Esophagus muscularis mucosa (tissue), 3 donors: ENCODE data around the gene VILL.

Source experiments
- POLR2A ChIP-seq: fragments of 450-650 bp; IDR thresholded peaks from one replicate; pipeline ENCODE4 v1.6.1; 2017; ENCODE audit warnings: antibody characterized with exemption, moderate library complexity, mild to moderate bottlenecking, low read depth
- POLR2AphosphoS5 ChIP-seq, 2 donors: sonication (generic); formaldehyde crosslinking; IDR thresholded peaks; one replicate each; pipeline ENCODE4 v1.6.1; 2017; ENCODE audit warnings: antibody characterized with exemption in 2 of 2
- TF ChIP-seq, protein P1 (sequence below), 3 experiments: fragments of 200-600 bp in 2 of 3; fragments of 450-650 bp in 1 of 3; sonication (generic) in 2 of 3; IDR thresholded peaks; one replicate each; pipeline ENCODE4 v1.5.1; 2017 to 2019; ENCODE audit warnings: antibody characterized with exemption in 3 of 3, mild to moderate bottlenecking in 2 of 3, moderate library complexity in 1 of 3

DNA sequence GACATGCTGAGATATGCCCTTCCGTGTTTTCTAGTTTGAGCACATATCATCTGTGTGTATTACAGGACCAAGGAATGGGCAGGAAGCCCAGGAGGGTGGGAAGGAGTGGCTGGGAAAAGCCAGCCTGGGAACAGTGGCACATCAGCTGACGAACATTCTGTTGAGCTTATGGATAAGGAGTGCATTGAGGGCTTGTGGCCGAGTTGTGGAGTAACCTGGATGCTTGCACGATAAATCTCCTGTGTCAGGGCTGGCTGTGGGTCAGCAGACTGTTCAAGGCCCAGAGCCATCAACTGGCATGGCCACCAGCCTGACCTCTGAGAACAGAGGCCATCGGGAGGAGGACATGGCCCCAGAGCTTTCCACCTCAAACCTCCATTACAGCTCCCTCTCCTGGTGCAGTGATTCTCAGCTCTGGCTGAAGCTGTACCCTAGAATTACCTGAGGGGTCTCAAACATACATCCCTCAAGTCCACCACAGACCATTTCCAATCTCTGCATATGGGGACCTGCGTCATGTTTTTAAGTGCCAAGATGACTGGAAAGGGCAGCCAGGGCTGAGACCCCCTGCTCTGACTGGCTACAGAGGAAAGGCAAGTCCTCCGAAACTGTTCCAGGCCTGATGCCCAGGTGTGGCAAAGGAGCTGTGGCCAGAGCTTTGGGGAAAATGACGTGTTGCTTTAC is 4.8 kb upstream of the VILL start:
- TF ChIP-seq, protein P1, sequence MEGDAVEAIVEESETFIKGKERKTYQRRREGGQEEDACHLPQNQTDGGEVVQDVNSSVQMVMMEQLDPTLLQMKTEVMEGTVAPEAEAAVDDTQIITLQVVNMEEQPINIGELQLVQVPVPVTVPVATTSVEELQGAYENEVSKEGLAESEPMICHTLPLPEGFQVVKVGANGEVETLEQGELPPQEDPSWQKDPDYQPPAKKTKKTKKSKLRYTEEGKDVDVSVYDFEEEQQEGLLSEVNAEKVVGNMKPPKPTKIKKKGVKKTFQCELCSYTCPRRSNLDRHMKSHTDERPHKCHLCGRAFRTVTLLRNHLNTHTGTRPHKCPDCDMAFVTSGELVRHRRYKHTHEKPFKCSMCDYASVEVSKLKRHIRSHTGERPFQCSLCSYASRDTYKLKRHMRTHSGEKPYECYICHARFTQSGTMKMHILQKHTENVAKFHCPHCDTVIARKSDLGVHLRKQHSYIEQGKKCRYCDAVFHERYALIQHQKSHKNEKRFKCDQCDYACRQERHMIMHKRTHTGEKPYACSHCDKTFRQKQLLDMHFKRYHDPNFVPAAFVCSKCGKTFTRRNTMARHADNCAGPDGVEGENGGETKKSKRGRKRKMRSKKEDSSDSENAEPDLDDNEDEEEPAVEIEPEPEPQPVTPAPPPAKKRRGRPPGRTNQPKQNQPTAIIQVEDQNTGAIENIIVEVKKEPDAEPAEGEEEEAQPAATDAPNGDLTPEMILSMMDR (IDR thresholded peaks at IDR 0.05) = no peak
- TF ChIP-seq POLR2A (no peak), POLR2AphosphoS5 (IDR thresholded peaks at IDR 0.05) (no peak)
